ENCODE data around the gene EIF2AK2.
"Not testable (repeated sequence)": the region's sequence is repeated elsewhere in the genome, so short reads cannot be mapped to it uniquely, and the experiment has no call there.

EIF2AK2 gene

GRCh38 chr2:37156857-37157714, at the start of gene EIF2AK2:
TSS of gene EIF2AK2 (minus strand) at chr2:37156980. CDS start at chr2:37147806, 9,174 bp downstream.
- FAIRE-seq (no peak), DNase-seq (ENCODE audit: low spot score) (peak; percentile 98)

GRCh38 chr2:37205689-37206341, 49.0 kb upstream of the EIF2AK2 start:
- FAIRE-seq (no peak), DNase-seq (ENCODE audit: low spot score) (no peak)

- not testable (repeated sequence) for DNase-seq (ENCODE audit: low spot score); FAIRE-seq
Observed at GRCh38 chr2:37205071-37205661, 48.4 kb upstream of the EIF2AK2 start.

- no peak for DNase-seq (ENCODE audit: low spot score)
- FAIRE-seq: no peak
Observed at GRCh38 chr2:37203708-37204107, 46.9 kb upstream of the EIF2AK2 start.

- DNase-seq (ENCODE audit: low spot score) (no peak), FAIRE-seq (no peak)
Observed at GRCh38 chr2:37201766-37202165, 45.0 kb upstream of the EIF2AK2 start.

GRCh38 chr2:37201208-37201607, 44.4 kb upstream of the EIF2AK2 start:
- no peak for FAIRE-seq
- no peak for DNase-seq (ENCODE audit: low spot score)

- FAIRE-seq (no peak), DNase-seq (ENCODE audit: low spot score) (no peak)
Observed at GRCh38 chr2:37198681-37199065, 41.9 kb upstream of the EIF2AK2 start.

- DNase-seq (ENCODE audit: low spot score) (peak; percentile 89), FAIRE-seq (peak; percentile 94)
Observed at GRCh38 chr2:37196320-37197195, 39.8 kb upstream of the EIF2AK2 start, which contains the start of gene CEBPZOS. TSS of gene CEBPZOS (plus strand) at chr2:37196496. CDS start at chr2:37199705, 3,209 bp downstream.

GRCh38 chr2:37195862-37196319, 39.1 kb upstream of the EIF2AK2 start:
- DNase-seq (ENCODE audit: low spot score); FAIRE-seq: not testable (repeated sequence)

- FAIRE-seq (no peak), DNase-seq (ENCODE audit: low spot score) (no peak)
Observed at GRCh38 chr2:37192551-37192950, 35.8 kb upstream of the EIF2AK2 start.

- no peak for DNase-seq (ENCODE audit: low spot score)
- FAIRE-seq: no peak
Observed at GRCh38 chr2:37191747-37192146, 35.0 kb upstream of the EIF2AK2 start.

GRCh38 chr2:37191253-37191652, 34.5 kb upstream of the EIF2AK2 start:
- DNase-seq (ENCODE audit: low spot score) (no peak), FAIRE-seq (no peak)

- FAIRE-seq (no peak), DNase-seq (ENCODE audit: low spot score) (no peak)
Observed at GRCh38 chr2:37190290-37190689, 33.5 kb upstream of the EIF2AK2 start.

- no peak for FAIRE-seq
Observed at GRCh38 chr2:37189452-37190153, 32.8 kb upstream of the EIF2AK2 start.

GRCh38 chr2:37188570-37188969, 31.8 kb upstream of the EIF2AK2 start, which contains the start of gene SULT6B1:
TSS of gene SULT6B1 (minus strand) at chr2:37188670. CDS start at chr2:37188640, 30 bp downstream.
- DNase-seq (ENCODE audit: low spot score) (no peak), FAIRE-seq (no peak)

More at GRCh38 chr2:37189452-37190153, 32.8 kb upstream of the EIF2AK2 start:
- DNase-seq (ENCODE audit: low spot score): peak; percentile 57

- FAIRE-seq (no peak), DNase-seq (ENCODE audit: low spot score) (no peak)
Observed at GRCh38 chr2:37181726-37182684, 25.2 kb upstream of the EIF2AK2 start.

- FAIRE-seq: no peak
- DNase-seq (ENCODE audit: low spot score): no peak
Observed at GRCh38 chr2:37180640-37181039, 23.9 kb upstream of the EIF2AK2 start.

GRCh38 chr2:37180006-37180639, 23.3 kb upstream of the EIF2AK2 start:
- DNase-seq (ENCODE audit: low spot score) (no peak), FAIRE-seq (no peak)

- DNase-seq (ENCODE audit: low spot score): no peak
- no peak for FAIRE-seq
Observed at GRCh38 chr2:37173741-37174140, 17.0 kb upstream of the EIF2AK2 start.
